ENCODE measurements around the gene BDKRB1.

The BDKRB1 gene

DNA sequence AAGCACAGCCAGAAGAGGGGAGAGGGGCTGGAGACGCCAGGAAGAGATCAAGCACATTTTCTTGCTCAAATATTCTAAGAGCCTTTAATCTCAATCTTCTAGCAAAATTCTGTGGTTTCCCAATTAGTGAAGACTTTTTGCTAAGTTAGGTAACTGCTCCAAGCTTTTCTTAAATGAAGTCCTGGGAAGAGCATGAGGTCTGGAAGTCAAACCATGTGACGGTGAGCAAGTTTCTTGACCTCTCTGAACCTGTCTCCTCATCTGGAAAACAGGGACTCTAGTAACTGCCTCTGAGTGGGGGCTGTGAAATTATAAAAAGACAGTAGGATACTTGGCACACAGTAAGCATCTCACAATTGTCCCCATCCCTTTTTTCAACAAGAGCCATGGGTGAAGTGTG, 24.1 kb downstream of the BDKRB1 start:
- no peak for TF ChIP-seq EZH2phosphoT487 (conservative IDR thresholded peaks at IDR 0.05; ENCODE audit: low read length)
- TF ChIP-seq CTCF (IDR thresholded peaks at IDR 0.05; ENCODE audit: insufficient read depth, low read length, poor library complexity, severe bottlenecking), result no peak
- H3K9ac ChIP-seq (ENCODE audit: low read length), result no peak overlapping the region
- no peaks in the 10 kb centered on the region for H3K79me2 ChIP-seq (ENCODE audit: insufficient read depth, low read length)
- H3K4me2 ChIP-seq (ENCODE audit: low read depth, low read length, poor library complexity, severe bottlenecking), result no peak overlapping the region
- H3K4me3 ChIP-seq (ENCODE audit: insufficient read depth, low read length, poor library complexity, severe bottlenecking), result no peak overlapping the region
- H3F3A ChIP-seq (ENCODE audit: insufficient read depth), result no peaks in the 10 kb centered on the region
- H3K36me3 ChIP-seq (ENCODE audit: low read length), result no peaks in the 10 kb centered on the region
- H3K9me3 ChIP-seq (ENCODE audit: insufficient read depth, low read length), result no peaks in the 10 kb centered on the region
- no peak overlapping the region for H2AFZ ChIP-seq (ENCODE audit: low read depth, low read length, severe bottlenecking)
- H3K9me2 ChIP-seq (replicated peaks; ENCODE audit: insufficient read depth, low read length), result no peaks in the 10 kb centered on the region
- no peaks in the 10 kb centered on the region for H4K20me1 ChIP-seq (ENCODE audit: low read depth, low read length)
- H3K27ac ChIP-seq (ENCODE audit: low read depth, low read length), result no peak overlapping the region
- H3K27me3 ChIP-seq (ENCODE audit: low read length), result no peaks in the 10 kb centered on the region

- no peaks in the 10 kb centered on the region for H3K9me2 ChIP-seq (replicated peaks; ENCODE audit: insufficient read depth, low read length)
- no peaks in the 10 kb centered on the region for H3K36me3 ChIP-seq (ENCODE audit: low read length)
Measured at GRCh38 chr14:96281486-96281885, 25.5 kb downstream of the BDKRB1 start.

GRCh38 chr14:96284008-96284407, 28.0 kb downstream of the BDKRB1 start:
- Histone ChIP-seq H3F3A (ENCODE audit: insufficient read depth) (no peaks in the 10 kb centered on the region), H2AFZ (ENCODE audit: low read depth, low read length, severe bottlenecking) (no peak overlapping the region), H4K20me1 (ENCODE audit: low read depth, low read length) (no peaks in the 10 kb centered on the region), H3K27me3 (ENCODE audit: low read length) (no peaks in the 10 kb centered on the region), H3K36me3 (ENCODE audit: low read length) (no peaks in the 10 kb centered on the region), H3K4me2 (ENCODE audit: low read depth, low read length, poor library complexity, severe bottlenecking) (no peak overlapping the region), H3K79me2 (ENCODE audit: insufficient read depth, low read length) (no peaks in the 10 kb centered on the region), H3K9me3 (ENCODE audit: insufficient read depth, low read length) (no peaks in the 10 kb centered on the region), H3K27ac (ENCODE audit: low read depth, low read length) (no peak overlapping the region), H3K9me2 (replicated peaks; ENCODE audit: insufficient read depth, low read length) (no peaks in the 10 kb centered on the region), H3K9ac (ENCODE audit: low read length) (no peak overlapping the region), H3K4me3 (ENCODE audit: insufficient read depth, low read length, poor library complexity, severe bottlenecking) (no peak overlapping the region)
- TF ChIP-seq CTCF (IDR thresholded peaks at IDR 0.05; ENCODE audit: insufficient read depth, low read length, poor library complexity, severe bottlenecking) (no peak), EZH2phosphoT487 (conservative IDR thresholded peaks at IDR 0.05; ENCODE audit: low read length) (no peak)

More at GRCh38 chr14:96281486-96281885, 25.5 kb downstream of the BDKRB1 start:
- Histone ChIP-seq H3K27me3 (ENCODE audit: low read length) (no peaks in the 10 kb centered on the region), H2AFZ (ENCODE audit: low read depth, low read length, severe bottlenecking) (no peak overlapping the region), H3K9ac (ENCODE audit: low read length) (no peak overlapping the region), H4K20me1 (ENCODE audit: low read depth, low read length) (no peaks in the 10 kb centered on the region), H3K9me3 (ENCODE audit: insufficient read depth, low read length) (no peaks in the 10 kb centered on the region), H3F3A (ENCODE audit: insufficient read depth) (no peaks in the 10 kb centered on the region), H3K79me2 (ENCODE audit: insufficient read depth, low read length) (no peaks in the 10 kb centered on the region), H3K4me3 (ENCODE audit: insufficient read depth, low read length, poor library complexity, severe bottlenecking) (no peak overlapping the region), H3K27ac (ENCODE audit: low read depth, low read length) (no peak overlapping the region), H3K4me2 (ENCODE audit: low read depth, low read length, poor library complexity, severe bottlenecking) (no peak overlapping the region)
- no peak for TF ChIP-seq CTCF (IDR thresholded peaks at IDR 0.05; ENCODE audit: insufficient read depth, low read length, poor library complexity, severe bottlenecking)
- TF ChIP-seq EZH2phosphoT487 (conservative IDR thresholded peaks at IDR 0.05; ENCODE audit: low read length), result no peak
